Sigmoid colon (tissue), 4 donors: ENCODE results near the gene CDH9.

ENCODE experiments used
- CTCF ChIP-seq, 4 experiments: fragments of 450-650 bp in 3 of 4; fragments of 200-600 bp in 1 of 4; IDR thresholded peaks; one replicate each; pipeline ENCODE4 v1.5.1; 2016 to 2019; ENCODE audit warnings: antibody characterized with exemption in 4 of 4, mild to moderate bottlenecking in 3 of 4, moderate library complexity in 2 of 4
- EP300 ChIP-seq, 4 donors: sonication (generic); formaldehyde crosslinking; IDR thresholded peaks; one replicate each; pipeline ENCODE4 v1.6.1; 2017; ENCODE audit warnings: antibody characterized with exemption in 4 of 4
- POLR2A ChIP-seq, 2 donors: fragments of 450-650 bp; IDR thresholded peaks; one replicate each; pipeline ENCODE4 v1.6.1; 2016; ENCODE audit warnings: antibody characterized with exemption in 2 of 2, mild to moderate bottlenecking in 2 of 2, moderate library complexity in 2 of 2
- POLR2AphosphoS5 ChIP-seq, 4 donors: sonication (generic); formaldehyde crosslinking; IDR thresholded peaks; one replicate each; pipeline ENCODE4 v1.6.1; 2017; ENCODE audit warnings: antibody characterized with exemption in 4 of 4

- TF ChIP-seq POLR2AphosphoS5 (IDR thresholded peaks at IDR 0.05) (no peak), CTCF (IDR thresholded peaks at IDR 0.05) (no peak), POLR2A (IDR thresholded peaks at IDR 0.05) (no peak), EP300 (IDR thresholded peaks at IDR 0.05) (no peak)
Measured at GRCh38 chr5:27038476-27038875, at the start of gene CDH9.
